GM18511 (cell line): Measurements from ENCODE around the gene ZNF366.

Source experiments
- ATAC-seq: cut with Tn5 transposase; IDR thresholded peaks from one replicate; pipeline ENCODE4 v1.9.1; 2021; ENCODE audit warnings: mild to moderate bottlenecking, moderate library complexity; ENCODE audit not compliant: unreplicated experiment

The ZNF366 gene

DNA sequence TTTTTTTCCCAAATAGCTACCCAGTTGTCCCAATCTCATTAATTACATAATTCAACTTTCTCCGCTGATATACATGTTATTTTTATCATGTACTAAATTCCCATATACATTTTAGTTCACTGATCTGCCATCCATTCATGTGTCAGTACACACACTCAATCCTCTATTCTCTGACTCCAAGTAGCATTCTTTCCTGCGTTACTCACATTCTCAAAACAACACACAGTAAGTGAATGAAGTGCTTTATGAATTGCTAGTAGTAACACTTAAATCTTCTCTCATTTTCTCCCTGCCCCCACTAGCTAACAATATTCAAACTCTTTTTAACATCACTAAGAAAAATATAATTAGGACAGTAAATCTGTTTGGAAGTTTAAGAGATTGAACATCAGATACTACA is 8.9 kb downstream of the ZNF366 start:
- no peak for ATAC-seq

DNA sequence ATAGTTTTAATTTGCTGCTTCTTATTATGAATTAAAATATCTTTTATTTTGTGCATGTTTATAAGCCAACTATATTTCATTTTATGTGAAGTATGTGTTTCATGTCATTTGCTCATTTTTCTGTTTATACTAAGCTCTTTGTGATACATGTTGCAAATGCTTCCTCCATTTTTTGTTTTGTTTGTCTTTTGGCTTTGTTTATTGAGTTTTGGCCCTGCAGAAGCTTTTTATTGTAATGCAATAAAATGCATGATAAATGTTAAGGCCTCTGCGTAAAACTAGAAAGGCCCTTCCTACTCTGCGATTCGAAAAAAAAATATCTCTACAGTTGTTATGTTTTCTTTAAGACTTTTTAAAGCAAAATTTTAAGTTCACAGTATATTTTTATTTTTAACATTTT is 9.4 kb downstream of the ZNF366 start:
- ATAC-seq: no peak

DNA sequence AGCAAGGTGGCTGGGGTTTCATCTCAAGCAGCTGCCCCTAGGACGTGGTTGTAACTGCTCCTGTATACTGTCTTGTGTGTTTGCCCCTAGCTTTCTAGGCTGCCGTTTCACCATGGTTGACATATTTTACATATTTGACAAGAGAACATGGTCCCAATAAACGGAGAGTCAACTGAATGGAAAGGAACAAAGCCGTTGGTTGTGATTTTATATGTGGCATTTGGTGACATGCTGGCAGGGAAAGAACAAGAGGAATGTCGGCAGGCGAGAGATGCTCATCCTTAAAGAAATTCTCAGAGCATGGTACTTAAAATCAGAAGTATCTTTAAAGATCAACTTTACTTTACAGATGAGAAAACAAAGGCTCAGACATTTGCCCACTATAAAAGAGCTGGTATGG is 11.8 kb downstream of the ZNF366 start:
- no peak for ATAC-seq

DNA sequence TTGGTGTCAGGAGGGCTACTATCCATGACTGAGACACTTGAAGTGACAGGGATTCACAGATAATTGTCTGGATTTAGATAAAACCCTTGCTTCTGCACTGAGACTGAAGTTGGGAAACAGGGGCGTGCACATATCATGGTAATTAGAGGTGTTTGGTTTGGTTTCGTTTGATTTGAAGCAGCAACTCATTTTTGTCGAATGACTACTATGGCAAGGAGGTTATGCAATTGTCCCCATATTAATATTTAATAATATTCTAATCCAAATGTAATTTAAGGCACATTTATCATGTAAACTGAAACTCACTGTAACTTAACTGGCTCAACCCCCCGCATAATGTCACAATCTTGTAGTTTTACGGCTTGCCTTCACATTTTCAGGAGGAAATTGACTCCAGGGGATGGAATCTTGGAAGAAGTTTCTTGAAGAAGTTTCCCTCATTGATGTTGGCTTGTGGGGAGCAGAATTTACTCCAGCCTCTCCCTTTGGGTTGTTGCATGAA is 12.5 kb downstream of the ZNF366 start:
- ATAC-seq: no peak

DNA sequence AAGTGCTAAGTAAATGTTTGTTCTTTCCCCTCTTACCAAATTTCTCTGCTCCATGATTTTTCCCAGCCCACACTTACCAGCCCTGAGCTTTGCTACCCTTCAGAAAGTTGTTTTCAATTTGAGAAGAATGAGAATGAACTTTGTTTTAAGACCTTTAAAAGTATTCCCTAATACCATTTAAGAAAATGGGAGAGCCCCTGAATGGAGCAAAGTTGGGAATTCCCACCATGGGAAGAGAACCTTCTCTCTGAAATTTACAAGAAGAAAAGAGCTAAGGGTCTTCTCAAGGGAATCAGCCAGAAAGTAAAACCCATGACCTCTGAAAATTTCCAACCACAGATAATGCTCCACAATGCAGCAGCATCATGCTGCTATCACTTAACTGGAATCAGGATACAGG is 17.7 kb downstream of the ZNF366 start:
- no peak for ATAC-seq

DNA sequence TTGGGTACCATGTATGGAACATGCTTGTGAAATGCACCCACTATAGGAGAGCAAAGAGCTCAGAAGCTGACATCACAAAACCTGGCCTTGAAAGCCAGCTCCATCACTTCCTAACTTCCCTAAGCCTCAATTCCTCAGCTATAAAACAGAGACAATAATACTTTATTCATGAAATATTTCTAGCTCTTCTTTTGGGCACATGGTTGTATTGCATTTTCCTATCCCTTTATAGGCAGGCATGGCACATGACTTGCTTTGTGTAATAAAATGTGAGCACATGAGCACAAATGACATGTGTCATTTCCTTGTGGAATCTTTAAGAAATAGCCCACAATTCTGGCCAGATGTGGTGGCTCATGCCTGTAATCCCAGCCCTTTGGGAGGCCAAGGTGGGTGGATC is 18.5 kb downstream of the ZNF366 start:
- ATAC-seq: no peak

DNA sequence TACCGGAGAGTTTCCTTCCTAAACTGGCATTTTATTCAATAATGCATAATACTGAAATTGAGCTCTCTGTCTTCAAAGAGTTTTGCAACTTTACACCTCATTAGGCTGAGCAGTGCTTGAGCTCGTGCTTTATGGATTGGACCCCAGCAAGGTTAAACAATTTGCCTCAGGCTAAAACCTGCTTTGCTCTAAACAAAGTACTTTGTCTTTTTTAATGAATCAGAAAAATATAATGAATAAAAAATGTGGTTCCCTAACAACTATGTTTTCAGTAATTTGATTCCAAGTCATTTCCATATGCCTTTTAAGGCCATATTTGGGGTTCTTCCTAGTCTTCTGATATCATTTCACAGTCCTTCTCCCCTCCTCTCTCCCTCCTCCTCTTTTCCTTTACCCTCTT is 20.0 kb downstream of the ZNF366 start:
- no peak for ATAC-seq

DNA sequence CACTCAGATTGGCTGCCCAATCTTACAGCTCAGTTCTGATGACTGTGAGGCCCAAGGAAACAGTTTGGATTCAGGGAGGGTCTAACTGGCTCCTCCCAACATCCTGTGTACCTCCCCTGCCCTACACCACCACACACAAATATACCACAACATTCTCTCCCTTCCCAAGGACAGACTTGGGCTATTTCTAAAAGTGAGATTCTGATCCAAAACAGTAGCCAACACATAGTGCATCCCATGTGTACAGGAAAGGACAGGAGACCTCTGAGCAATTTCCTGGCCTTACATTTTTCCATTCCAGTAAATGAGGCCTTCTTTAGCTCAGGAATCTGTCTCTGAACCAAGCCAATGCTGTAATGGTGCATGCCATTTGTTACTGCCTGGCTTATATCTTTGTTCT is 20.8 kb downstream of the ZNF366 start:
- no peak for ATAC-seq

DNA sequence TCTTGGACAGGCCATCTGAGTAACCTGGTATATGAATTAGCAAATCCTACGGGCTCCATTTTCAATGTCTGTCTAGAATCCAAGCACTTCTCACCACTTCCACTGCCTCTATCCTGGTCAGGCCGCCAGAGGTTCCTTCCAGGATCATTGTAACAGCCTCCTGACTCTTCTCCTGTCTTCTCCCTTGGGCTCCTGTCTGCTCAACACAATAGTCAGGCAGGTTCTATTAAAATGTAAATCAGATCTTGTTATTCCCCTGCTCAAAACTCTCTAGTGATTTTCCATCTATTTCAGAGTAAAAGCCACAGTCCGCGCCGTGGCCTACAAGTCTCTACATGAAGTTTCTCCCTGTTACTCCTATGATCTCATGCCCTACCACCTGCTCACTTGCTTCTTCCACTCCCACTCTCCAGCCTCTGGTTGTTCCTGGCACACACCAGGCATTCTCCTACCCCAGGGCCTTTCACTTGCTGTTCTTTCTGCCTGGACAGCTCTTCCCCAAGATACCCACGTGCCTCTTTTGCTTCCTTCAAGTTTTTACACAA is 21.7 kb downstream of the ZNF366 start:
- ATAC-seq: no peak

DNA sequence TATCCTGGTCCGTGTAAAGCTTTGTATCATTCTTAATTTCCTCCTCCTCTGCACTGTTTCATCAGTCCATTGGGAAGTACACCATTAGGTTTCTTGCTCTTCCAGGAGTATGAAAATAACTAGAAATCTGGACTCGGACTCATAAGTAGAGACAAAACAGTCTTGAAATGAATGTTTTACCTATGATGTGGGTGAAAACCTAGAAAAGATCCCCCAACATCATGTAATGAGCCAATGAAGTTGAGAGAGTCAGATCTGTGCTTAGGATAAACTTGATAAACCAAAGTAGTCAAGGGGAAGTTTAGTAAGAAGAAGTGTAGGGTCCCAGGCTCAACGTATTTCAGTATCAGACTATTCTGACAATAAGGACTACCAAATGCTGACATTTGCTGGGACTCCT is 25.2 kb downstream of the ZNF366 start:
- no peak for ATAC-seq

DNA sequence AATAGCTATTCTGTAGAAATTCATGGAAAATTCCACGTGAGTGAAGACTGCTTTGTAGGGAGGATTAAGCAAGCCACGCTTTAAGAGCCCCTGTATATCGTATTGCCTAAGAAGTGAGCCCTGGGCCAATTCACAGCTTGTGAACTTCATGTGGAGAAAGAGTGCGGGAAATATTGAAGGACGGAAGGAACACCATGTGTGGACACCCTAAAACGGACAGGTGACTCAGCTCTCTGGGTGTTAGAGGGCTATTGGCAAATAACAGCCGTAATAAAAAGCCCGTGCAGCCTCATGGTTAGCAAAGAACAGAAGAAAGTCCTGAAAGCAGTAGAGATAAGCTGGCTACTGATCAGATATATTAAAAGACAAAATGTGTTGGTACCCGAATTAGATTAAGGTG is 26.4 kb downstream of the ZNF366 start:
- ATAC-seq: no peak

DNA sequence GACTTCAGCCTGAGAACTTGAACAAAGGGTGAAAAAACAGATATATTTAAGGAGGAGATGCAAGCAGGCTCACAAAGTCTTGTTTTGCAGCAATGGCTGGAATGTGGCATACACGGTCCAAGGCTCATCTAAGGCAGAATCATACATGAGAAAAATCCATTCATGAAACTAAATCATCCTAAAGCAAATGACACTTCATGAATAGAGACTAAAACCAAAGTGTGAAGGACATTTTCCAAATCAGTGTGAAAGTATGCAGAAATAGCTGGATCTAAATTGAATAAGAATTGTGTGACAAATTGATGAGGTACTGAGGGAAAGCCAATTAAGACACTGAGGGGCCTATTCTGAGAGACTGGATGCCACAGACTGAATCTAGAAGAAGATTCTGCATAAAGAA is 27.3 kb downstream of the ZNF366 start:
- ATAC-seq: no peak

DNA sequence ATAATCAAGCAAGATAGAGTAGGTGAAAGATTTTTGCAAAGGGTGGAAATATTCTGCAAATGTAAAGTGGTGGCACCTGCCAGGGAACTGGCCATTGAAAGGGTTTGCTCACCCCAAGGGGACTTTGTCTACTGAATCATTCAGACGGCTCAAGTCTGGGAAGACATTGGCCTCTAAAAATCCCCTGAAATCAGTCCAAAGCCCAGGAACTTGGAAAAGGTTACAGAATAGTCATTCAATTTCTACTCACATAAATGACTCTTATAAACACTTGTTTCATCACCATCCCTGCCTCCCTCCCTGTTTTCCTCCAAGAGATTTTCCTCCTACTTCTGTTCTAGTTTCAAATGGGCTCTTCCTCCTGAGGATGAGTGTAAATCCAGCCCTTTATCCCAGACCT is 28.5 kb downstream of the ZNF366 start:
- no peak for ATAC-seq

DNA sequence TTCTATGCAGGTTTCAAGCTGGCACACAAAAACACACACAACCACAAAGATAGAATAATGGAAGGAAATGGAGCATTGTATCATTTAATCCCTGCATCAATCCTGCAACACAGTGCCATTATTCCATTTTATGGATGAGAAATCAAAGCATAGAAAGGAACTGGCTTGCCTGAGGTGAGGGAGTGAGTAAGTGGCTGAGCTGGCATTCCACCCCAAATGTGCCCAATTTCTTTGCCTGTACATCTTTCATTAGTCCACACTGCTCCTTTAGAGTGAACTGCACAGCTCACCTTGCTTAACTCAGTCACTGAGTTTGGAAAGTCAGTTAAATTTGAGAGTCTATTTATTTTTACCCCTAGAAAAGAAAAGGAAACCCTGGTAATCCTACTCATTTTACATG is 28.9 kb downstream of the ZNF366 start:
- ATAC-seq: no peak

DNA sequence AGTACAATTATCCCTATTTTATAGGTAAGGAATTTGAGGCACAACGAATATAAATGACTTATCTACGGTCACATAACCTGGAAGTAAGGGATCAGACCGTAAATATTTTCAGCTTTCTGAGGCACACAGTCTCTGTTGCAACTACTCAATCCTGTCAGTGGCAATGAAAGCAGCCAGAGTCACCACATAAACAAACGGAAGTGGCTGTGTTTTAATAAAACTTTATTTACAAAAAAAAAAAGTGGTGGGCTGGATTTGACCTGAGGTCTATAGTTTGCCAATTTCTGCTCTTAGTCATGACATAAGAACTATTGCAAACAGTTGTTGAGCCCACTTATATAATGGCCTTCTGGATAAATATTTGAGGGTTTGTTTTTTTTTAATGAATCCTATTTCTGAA is 29.6 kb downstream of the ZNF366 start:
- ATAC-seq: no peak

DNA sequence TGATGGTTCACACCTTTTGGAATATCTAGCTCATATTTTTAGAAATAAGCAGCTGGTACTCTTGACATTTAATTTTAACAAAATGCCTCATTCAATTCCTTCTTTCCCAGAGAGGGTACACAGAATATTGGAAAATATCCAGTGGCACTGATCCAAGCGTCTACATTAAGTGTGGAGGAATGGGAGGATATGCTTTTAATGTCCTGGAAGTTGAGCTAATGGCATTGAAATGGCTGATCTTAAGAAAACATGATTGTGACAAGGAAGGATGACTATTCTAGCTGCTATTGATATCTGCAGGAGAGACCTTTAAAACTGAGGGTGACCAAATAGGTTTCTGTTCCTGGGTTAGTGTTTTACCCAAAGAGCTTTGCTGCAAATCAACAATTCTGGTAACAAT is 30.0 kb downstream of the ZNF366 start:
- no peak for ATAC-seq

DNA sequence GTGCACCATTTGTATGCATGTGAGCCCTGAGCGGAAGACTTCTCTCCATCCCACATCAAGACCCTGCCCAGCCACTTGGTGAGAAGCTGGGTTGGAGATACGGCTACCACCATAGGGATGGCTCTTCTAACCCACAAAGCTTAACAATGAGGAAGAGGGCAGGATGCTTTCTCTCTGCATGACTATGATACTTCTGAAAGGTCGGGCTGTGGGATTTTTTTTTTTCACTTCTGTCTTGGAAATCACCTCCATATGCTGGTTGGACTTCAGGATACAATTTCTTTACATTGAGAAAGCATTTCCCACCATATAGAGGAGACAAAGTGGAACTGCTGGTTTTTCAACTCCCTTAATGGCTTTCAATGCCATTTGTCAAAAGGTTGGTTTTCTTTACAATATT is 30.5 kb downstream of the ZNF366 start:
- no peak for ATAC-seq

DNA sequence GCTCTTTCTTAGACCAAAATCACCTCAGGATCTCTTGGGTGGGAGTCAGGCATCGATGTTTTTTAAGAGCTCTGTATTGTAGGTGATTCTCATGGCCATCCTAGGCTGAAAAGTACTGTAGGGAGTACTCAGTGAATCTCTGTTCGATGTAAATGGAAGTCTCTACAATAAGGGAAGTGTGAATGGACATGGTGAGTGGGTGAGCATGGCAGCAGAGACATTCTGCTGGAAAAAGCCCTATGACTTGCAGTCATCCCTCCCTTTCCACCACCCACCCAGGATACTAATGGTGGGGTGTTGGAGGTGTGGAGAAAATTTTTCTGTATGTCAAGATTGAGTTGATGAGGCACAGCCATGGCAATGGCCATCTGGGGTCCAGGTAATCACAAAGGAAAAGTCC is 30.9 kb downstream of the ZNF366 start:
- ATAC-seq: no peak

DNA sequence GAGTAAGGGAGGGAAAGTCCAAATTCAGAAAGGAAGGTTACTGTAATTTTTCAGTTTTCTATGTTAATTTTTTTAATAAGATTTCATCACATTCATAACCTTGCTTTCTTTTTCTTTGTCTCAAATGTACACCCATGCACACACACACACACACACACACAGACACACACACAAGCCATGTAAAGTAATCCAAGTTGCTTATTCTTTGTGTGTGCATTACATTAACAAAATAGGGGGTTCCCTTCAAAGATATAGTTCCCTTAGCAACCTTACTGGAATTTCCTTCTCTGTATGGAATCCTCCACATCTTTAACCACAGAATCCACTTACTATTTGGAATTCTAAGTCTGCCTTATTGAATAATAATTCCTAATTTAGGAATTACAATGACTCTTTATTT is 32.7 kb downstream of the ZNF366 start:
- no peak for ATAC-seq

DNA sequence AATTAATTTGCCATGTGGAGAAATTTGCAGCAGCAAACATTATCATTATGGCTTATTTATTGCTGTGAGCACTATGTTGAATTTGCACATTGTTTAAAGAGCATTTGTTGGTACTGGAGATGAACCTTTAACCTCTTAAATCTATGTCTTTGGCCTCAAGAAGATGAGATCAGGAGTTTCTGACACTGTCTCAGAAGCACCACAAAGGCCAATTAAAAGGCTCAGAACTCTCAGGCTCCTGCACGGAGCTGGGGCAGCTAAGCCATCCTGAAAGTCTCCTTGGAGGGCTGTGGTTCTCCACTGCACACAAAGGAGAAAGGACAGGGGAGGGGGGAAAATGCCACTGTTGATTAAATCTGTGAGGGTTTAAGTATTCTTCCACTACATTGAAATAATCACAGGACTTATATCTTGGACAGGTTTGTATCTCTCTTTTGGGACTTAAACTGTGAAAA is 33.1 kb downstream of the ZNF366 start:
- ATAC-seq: peak; percentile 42

DNA sequence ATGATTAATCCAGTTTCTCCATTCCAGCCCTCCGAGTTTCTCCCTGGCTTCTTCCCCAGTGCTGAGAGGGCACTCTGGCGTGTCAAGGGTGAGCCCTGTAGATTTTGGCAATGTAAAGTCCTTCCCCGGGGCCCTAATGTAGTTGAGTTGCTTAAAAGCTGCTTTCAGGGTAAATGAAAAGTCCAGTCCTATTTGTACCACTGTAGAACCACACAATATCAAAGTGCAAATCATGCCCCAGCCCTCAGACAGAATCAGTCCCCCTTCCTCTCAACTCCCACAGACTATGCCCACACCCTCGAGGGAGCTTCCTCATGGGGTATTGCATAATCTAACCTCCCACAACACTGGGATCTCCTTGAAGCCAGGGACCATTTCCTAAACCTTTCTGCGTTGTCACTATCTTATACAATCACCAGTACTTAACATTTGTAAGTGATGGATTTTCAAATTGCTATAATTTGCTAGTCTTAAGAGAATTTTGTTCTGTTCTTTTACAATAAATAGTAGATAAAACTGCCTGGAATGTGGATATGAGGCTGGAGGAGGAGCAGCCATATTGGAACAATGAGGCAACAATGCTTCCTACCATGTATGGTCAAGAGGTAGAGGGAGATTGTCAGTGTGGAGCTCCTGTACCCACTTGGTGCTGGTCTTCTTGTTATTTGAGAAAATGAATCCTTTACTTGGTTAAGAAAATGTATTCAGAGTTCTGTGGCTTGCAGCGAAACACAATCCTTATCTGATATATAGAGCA is 34.4 kb downstream of the ZNF366 start:
- ATAC-seq: no peak

DNA sequence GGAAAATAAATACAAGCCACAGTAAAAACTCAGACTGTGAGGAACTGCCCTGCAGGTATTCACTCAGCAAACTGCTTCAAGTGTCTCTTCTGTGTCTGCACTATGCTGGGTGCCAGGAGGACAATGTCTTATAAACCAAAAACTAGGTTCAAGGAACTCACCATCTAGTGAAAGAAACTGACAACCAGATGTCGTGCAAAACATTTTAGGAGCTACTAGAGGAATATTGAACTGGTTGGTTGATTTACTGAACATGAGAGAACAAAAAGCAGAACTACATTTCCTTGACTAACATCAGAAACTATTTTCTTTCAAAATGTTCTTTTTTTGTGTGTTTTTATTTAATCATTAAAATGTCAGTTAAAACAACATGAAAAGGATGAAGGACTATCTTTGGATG is 35.2 kb downstream of the ZNF366 start:
- ATAC-seq: no peak

DNA sequence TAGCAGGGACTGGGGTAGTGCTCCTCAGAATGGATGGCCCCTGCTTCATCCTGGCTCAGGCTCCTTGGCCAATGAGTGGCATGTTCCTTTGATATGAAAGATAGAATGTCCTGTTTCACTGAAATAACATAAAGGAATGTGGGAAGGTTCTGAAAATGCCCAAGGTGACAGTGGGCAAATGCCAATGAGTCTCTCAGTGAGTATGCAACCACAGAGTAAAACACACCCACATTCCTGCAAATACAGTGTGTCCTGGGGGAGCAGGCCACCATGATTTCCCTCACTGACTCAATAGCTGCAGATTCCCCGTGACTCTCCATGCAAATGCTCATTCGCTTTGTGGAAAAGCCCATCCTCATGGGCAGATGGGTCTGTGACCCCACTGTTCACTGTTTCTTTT is 36.4 kb downstream of the ZNF366 start:
- ATAC-seq: no peak
